Thoracic aorta (tissue), 2 donors: ENCODE measurements around the gene TBX10. TPM values are rescaled to one million over a fixed set of nuclear protein-coding genes. Genes with fewer than 3 reads are reported as not detected.

Experiments used
- ATAC-seq: fragments of 150-250 bp; one replicate; pipeline ENCODE4 v1.8.0; 2017; ENCODE audit warnings: low read depth; ENCODE audit not compliant: insufficient number of reproducible peaks, low FRiP score
- DNase-seq: peaks from one replicate; pipeline ENCODE4 v3.0.0-alpha.2; 2020; ENCODE audit warnings: low spot score
- H3K27ac ChIP-seq, 2 donors: fragments of 200-600 bp; sonication (generic); 1 replicate in 1 of 2; 2 replicates in 1 of 2; pipeline ENCODE4 v1.5.1; 2016; ENCODE audit warnings: mild to moderate bottlenecking in 2 of 2, moderate library complexity in 2 of 2
- H3K27me3 ChIP-seq: fragments of 200-600 bp; sonication (generic); replicated peaks from 2 replicates; pipeline ENCODE4 v1.6.0; 2016; ENCODE audit warnings: mild to moderate bottlenecking; ENCODE audit not compliant: insufficient read depth
- H3K36me3 ChIP-seq: fragments of 200-600 bp; sonication (generic); one replicate; pipeline ENCODE4 v1.5.1; 2016
- H3K4me1 ChIP-seq, 2 donors: fragments of 200-600 bp; sonication (generic); 1 replicate in 1 of 2; 2 replicates in 1 of 2; pipeline versions ENCODE4 v1.5.1 to v1.6.0; 2016; ENCODE audit warnings: low read depth in 2 of 2, mild to moderate bottlenecking in 1 of 2; ENCODE audit not compliant: control insufficient read depth in 1 of 2
- H3K4me3 ChIP-seq: fragments of 200-600 bp; sonication (generic); 2 replicates; pipeline ENCODE4 v1.5.1; 2016; ENCODE audit warnings: mild to moderate bottlenecking
- H3K9me3 ChIP-seq: fragments of 200-600 bp; sonication (generic); 2 replicates; pipeline ENCODE4 v1.5.1; 2016
- CTCF ChIP-seq: fragments of 200-600 bp; sonication (generic); IDR thresholded peaks from one replicate; pipeline ENCODE4 v1.5.1; 2019; ENCODE audit warnings: antibody characterized with exemption
- total RNA-seq, 2 donors: library from RNA; depleted of rRNA; stranded (reverse); fragments of >200 nt; gene quantifications; one replicate each; pipeline versions ENCODE4 v1.1.0 to v1.2.3, GENCODE V29; 2016

The TBX10 gene
- total RNA-seq, 2 donors from 2014 or later: not detected

- DNase-seq (no peak), ATAC-seq (no peak)
- no peak overlapping the region for H3K4me3 ChIP-seq
- H3K36me3 ChIP-seq: no peaks in the 10 kb centered on the region
- peaks cover 5 to 22% of the 10 kb centered on the region in 2 donors for H3K4me1 ChIP-seq
- no peaks in the 10 kb centered on the region for H3K9me3 ChIP-seq
- H3K27me3 ChIP-seq: no peaks in the 10 kb centered on the region
- no peak for TF ChIP-seq CTCF
- H3K27ac ChIP-seq: no peak overlapping the region
These were observed 7.2 kb downstream of the TBX10 start for GRCh38 chr11:67632175-67632981.

GRCh38 chr11:67631853-67632174 is 7.7 kb downstream of the TBX10 start:
- Histone ChIP-seq H3K4me3 (no peak overlapping the region), H3K27ac (no peak overlapping the region), H3K27me3 (no peaks in the 10 kb centered on the region), H3K9me3 (no peaks in the 10 kb centered on the region), H3K36me3 (no peaks in the 10 kb centered on the region), H3K4me1 (peaks cover 5 to 22% of the 10 kb centered on the region in 2 donors)
- DNase-seq (no peak), ATAC-seq (no peak)
- TF ChIP-seq CTCF: no peak

GRCh38 chr11:67631411-67631810 is 8.2 kb downstream of the TBX10 start:
- Histone ChIP-seq H3K27me3 (no peaks in the 10 kb centered on the region), H3K27ac (peak overlapping the region in 1 of 2 donors; percentile 91), H3K36me3 (no peaks in the 10 kb centered on the region), H3K4me3 (no peak overlapping the region), H3K9me3 (no peaks in the 10 kb centered on the region), H3K4me1 (peaks cover 5 to 22% of the 10 kb centered on the region in 2 donors)
- ATAC-seq (no peak), DNase-seq (no peak)
- TF ChIP-seq CTCF: no peak

GRCh38 chr11:67630943-67631331 is 8.6 kb downstream of the TBX10 start:
- Histone ChIP-seq H3K4me1 (peaks cover 5 to 22% of the 10 kb centered on the region in 2 donors), H3K4me3 (peak overlapping the region; percentile 86), H3K27ac (peak overlapping the region; percentile 88 to 91), H3K36me3 (no peaks in the 10 kb centered on the region), H3K27me3 (no peaks in the 10 kb centered on the region), H3K9me3 (no peaks in the 10 kb centered on the region)
- ATAC-seq (no peak), DNase-seq (no peak)
- no peak for TF ChIP-seq CTCF

GRCh38 chr11:67630228-67630942 is 9.2 kb downstream of the TBX10 start:
- H3K4me3 ChIP-seq: peak overlapping the region; percentile 86
- peaks cover 5 to 22% of the 10 kb centered on the region in 2 donors for H3K4me1 ChIP-seq
- ATAC-seq: peak; percentile 77
- peak; percentile 97 for DNase-seq
- peak; percentile 70 for TF ChIP-seq CTCF
- peak overlapping the region; percentile 88 to 91 for H3K27ac ChIP-seq
- H3K36me3 ChIP-seq: no peaks in the 10 kb centered on the region
- no peaks in the 10 kb centered on the region for H3K9me3 ChIP-seq
- H3K27me3 ChIP-seq: no peaks in the 10 kb centered on the region
